Right lobe of liver (tissue), 6 donors: ENCODE measurements around the gene CLIP4. TPM values are rescaled to one million over a fixed set of nuclear protein-coding genes. Genes with fewer than 3 reads are reported as not detected.
"Not testable (repeated sequence)": the region's sequence is repeated elsewhere in the genome, so short reads cannot be mapped to it uniquely, and the experiment has no call there.

Experiments
- ATAC-seq, 4 donors: fragments of 200-7000 bp; cut with Tn5 transposase; one replicate each; pipeline ENCODE4 v1.9.1; 2020; ENCODE audit warnings: mild to moderate bottlenecking in 4 of 4, moderate library complexity in 4 of 4
- DNase-seq, 3 donors: peaks; one replicate each; pipeline ENCODE4 v3.0.0-alpha.2; 2020
- H3K27ac ChIP-seq, 3 donors: fragments of 200-600 bp; one replicate each; pipeline ENCODE4 v1.8.0; 2022
- H3K27me3 ChIP-seq, 2 donors: fragments of 200-600 bp; one replicate each; pipeline ENCODE4 v1.8.0; 2022
- H3K36me3 ChIP-seq, 4 donors: fragments of 200-600 bp; sonication (generic) in 1 of 4; one replicate each; pipeline versions ENCODE4 v1.5.1 to v1.8.0; 2017 to 2022; ENCODE audit warnings: control low read depth in 1 of 4
- H3K4me1 ChIP-seq, 4 donors: fragments of 200-600 bp; sonication (generic) in 1 of 4; one replicate each; pipeline versions ENCODE4 v1.5.1 to v1.8.0; 2017 to 2022; ENCODE audit warnings: control low read depth in 1 of 4
- H3K4me3 ChIP-seq, 3 donors: fragments of 200-600 bp; one replicate each; pipeline ENCODE4 v1.8.0; 2022
- H3K9me3 ChIP-seq, 4 donors: fragments of 200-600 bp; sonication (generic) in 1 of 4; one replicate each; pipeline versions ENCODE4 v1.5.1 to v1.8.0; 2017 to 2022; ENCODE audit warnings: control low read depth in 1 of 4
- CTCF ChIP-seq, 4 donors: fragments of 200-600 bp in 3 of 4; fragments of 450-650 bp in 1 of 4; IDR thresholded peaks; one replicate each; pipeline versions ENCODE4 v1.5.1 to v1.8.0; 2016 to 2022; ENCODE audit warnings: antibody characterized with exemption in 4 of 4, mild to moderate bottlenecking in 2 of 4
- POLR2A ChIP-seq: fragments of 450-650 bp; IDR thresholded peaks from one replicate; pipeline ENCODE4 v1.6.1; 2017; ENCODE audit warnings: antibody characterized with exemption, mild to moderate bottlenecking
- WGBS: methylation state at CpG from one replicate; pipeline ENCODE4 v1.1.6; 2018; ENCODE audit warnings: low coverage, low lambda C conversion rate; ENCODE audit not compliant: insufficient coverage; ENCODE audit errors: missing lambda C conversion rate; 5-methylcytosine and 5-hydroxymethylcytosine counted together
- intact Hi-C, 2 donors: fragments of 100-400 bp; cut with DNase I; formaldehyde crosslinking; loops; one replicate each; pipeline versions ENCODE4 v1.11.2 to v1.14.1; 2022
- total RNA-seq, 6 experiments: library from RNA; depleted of rRNA in 2 of 6; stranded (reverse); fragments of >200 nt in 2 of 6; fragmentation: NEBNext Ultra II Directional in 3 of 6; extraction: Animal tissue kit (Norgen Biotek cat#: 25700) in 3 of 6; gene quantifications; one replicate each; pipeline versions ENCODE4 v1.1.0 to v1.2.4, GENCODE V29; 2016 to 2023
- donor health status: DM: no; HTN: yes; CAD: no.
- donor health status: DM: no; HTN: no; CAD: no.
- donor health status: DM: no; HTN: no; CAD: no.
- donor health status: DM: no; HTN: yes; CAD: no.
- donor health status: DM: no; HTN: yes; CAD: no.

CLIP4 gene
- total RNA-seq, 6 experiments from 2014 or later, result 2.7 to 7.3 (median 5.3) TPM

DNA sequence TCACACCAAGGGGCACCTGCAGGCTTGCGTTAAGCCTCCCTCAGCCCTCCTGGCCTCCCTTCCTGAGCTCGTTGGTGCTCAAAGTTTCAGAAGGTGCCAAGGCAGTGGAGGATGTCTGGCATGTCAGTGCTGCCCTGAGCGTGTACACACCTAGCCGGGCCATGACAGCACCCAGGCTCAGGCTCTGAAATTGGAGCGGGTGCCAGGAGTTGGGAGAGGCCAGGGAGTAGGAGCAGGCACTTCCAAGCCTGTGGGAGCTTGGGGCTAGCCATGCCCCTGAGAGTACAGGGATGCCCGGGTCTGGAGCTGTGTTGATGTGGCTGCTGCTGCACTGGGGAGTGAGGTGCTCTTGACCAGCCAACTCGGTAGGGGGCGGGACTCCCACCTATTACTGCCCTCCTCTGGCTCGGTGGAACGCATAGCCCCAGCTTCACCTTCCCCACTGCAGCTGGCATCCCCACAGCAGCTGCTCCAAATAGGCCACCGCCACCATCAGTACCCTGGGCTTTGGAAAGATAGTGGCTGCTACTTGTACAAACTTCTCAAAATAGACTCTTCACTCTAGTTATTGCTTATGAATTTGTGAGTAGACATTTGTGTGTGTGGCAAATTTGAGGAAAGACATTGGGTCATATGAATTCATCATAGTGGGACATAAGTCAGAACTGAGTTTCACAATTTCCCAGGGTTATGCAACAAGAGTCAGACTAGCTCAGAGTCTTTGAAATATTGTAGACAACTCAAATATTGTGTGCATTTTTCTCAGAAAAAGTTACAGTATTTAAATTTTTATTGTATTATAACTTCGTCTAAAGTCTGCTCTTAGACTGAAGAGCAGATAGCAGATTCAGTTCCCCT lies 34.1 kb upstream of the CLIP4 start:
- Histone ChIP-seq H3K9me3 (no peaks in the 10 kb centered on the region), H3K4me3 (no peak overlapping the region), H3K27ac (no peak overlapping the region), H3K36me3 (no peaks in the 10 kb centered on the region), H3K27me3 (no peaks in the 10 kb centered on the region), H3K4me1 (no peaks in the 10 kb centered on the region)
- DNase-seq, result no peak
- ATAC-seq, result peak in 3 of 4 donors; percentile 22 to 40 (median 26)
- TF ChIP-seq POLR2A, result no peak
- intact Hi-C loops, result no loop called here
- WGBS, result 64% methylated on average over 5 of the region's 12 CpGs

GRCh38 chr2:29082804-29083495 lies 32.3 kb upstream of the CLIP4 start:
- ATAC-seq (no peak), DNase-seq (no peak)
- H3K27ac ChIP-seq, result no peak overlapping the region
- no peaks in the 10 kb centered on the region for H3K4me1 ChIP-seq
- TF ChIP-seq POLR2A (no peak), CTCF (IDR thresholded peaks at IDR 0.05) (no peak)
- 69% methylated on average over 4 of the region's 5 CpGs for WGBS
- H3K36me3 ChIP-seq, result no peaks in the 10 kb centered on the region
- no peaks in the 10 kb centered on the region for H3K9me3 ChIP-seq
- H3K27me3 ChIP-seq, result no peaks in the 10 kb centered on the region
- no peak overlapping the region for H3K4me3 ChIP-seq
- intact Hi-C loops, result no loop called here

GRCh38 chr2:29084554-29084953 lies 30.7 kb upstream of the CLIP4 start:
- no peak overlapping the region for H3K27ac ChIP-seq
- ATAC-seq, result no peak
- no peak overlapping the region for H3K4me3 ChIP-seq
- no peaks in the 10 kb centered on the region for H3K4me1 ChIP-seq
- TF ChIP-seq POLR2A (no peak), CTCF (IDR thresholded peaks at IDR 0.05) (no peak)
- intact Hi-C loops, result no loop called here
- no peaks in the 10 kb centered on the region for H3K27me3 ChIP-seq
- H3K9me3 ChIP-seq, result no peaks in the 10 kb centered on the region
- H3K36me3 ChIP-seq, result no peaks in the 10 kb centered on the region
- 100% methylated on average over 1 of the region's 1 CpG for WGBS
- DNase-seq, result no peak

GRCh38 chr2:29090311-29090710 lies 24.9 kb upstream of the CLIP4 start:
- ATAC-seq, H3K36me3 ChIP-seq, H3K4me3 ChIP-seq, intact Hi-C loops, H3K4me1 ChIP-seq, H3K27ac ChIP-seq, DNase-seq, H3K27me3 ChIP-seq, H3K9me3 ChIP-seq: not testable (repeated sequence)
- 73% methylated on average over 6 of the region's 7 CpGs for WGBS

DNA sequence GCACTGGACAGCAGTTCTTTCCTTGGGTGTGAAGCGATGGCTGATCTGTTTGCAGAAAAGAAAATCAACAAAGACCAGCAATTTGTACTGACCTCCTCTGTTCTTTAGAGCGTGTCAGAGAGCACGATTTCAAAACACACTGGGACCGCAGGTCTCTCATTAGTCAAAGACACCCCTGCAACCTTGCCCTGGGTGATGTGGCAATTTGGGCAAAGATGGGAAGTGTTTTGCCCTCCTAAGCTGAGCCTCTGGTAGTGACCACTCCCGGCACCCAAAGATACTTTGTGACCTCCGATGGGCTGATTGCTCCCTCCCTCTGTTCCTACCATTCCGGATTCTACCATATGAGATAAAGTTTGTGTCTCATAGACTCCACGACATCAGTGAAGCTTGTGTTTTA lies 18.2 kb upstream of the CLIP4 start:
- H3K4me3 ChIP-seq, result no peak overlapping the region
- 62% methylated on average over 8 of the region's 8 CpGs for WGBS
- no peak for ATAC-seq
- no peaks in the 10 kb centered on the region for H3K36me3 ChIP-seq
- H3K9me3 ChIP-seq, result no peaks in the 10 kb centered on the region
- intact Hi-C loops, result no loop called here
- H3K4me1 ChIP-seq, result no peaks in the 10 kb centered on the region
- no peak for DNase-seq
- TF ChIP-seq POLR2A (no peak), CTCF (IDR thresholded peaks at IDR 0.05) (no peak)
- H3K27ac ChIP-seq, result no peak overlapping the region
- H3K27me3 ChIP-seq, result no peaks in the 10 kb centered on the region
